ENCODE measurements around the gene RAB41.
"Not testable (repeated sequence)": the region's sequence is repeated elsewhere in the genome, so short reads cannot be mapped to it uniquely, and the experiment has no call there.

RAB41 gene

DNA sequence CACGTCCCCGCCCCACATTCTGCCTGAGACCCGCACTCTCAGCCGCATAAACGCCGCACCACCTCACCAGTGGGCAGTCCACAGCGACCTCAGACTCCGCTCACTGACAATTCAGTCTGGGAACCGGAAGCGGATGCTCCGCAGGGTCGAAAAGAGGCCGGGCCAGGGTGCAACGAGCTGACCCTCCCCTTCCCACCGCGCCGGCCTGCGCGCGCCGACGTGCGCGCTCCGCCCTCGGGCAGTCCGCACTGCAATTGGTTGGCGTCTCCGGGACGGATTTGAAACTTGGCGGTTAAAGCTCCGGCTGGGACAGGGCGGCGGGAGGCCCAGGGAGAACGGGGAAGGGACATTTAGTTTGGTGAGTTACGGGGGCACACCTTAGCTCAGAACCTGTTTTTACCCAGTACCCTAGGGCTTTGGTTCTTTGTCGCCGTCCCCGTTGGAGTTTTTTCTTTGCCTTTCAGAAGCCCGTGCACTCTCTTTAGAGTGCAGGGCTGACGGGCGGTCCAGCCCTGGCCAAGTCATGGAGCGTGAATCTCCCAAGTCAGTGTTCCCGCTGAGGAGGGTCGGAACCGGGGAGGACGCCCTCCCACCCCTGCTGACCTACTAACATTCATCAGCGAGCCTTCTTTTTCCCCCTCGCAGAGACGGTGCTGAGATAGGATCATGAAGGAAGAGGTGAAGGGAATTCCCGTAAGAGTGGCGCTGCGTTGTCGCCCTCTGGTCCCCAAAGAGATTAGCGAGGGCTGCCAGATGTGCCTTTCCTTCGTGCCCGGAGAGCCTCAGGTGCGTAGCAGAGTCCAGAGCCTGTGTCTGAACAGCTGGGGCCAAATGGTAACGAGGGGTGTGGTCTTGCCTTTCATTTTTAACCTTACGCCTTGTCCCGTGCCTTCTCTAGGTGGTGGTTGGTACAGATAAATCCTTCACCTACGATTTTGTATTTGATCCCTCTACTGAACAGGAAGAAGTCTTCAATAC is 8.1 kb downstream of the RAB41 start, which contains the start of the genes KIF4A and PDZD11:
TSS of gene KIF4A (plus strand) at position 312 of the 978 bp plus-strand sequence. CDS start at position 667, 355 bp downstream.
TSS of gene PDZD11 (minus strand) at position 135 of the 978 bp plus-strand sequence. CDS start 586 bp downstream, outside the sequence.
- peak; percentile 64 for DNase-seq (ENCODE audit: low spot score)

DNA sequence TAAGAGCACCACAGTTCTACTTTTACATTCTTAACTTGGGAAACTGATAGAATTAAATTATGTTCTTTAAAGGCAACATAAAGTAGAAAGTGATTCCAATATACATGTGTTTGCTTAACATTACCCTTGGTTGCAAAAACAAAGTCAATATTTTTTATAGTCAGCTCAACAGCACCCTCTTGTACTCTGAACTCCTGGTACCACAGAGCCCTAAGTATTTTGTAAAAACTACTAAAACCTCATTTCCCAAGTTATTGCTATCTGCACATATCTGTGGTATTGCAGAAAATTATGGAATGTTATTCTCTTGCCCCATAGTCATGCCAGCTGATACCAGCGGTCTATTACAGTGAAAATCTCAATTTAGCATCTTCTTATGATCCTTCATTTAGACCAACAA is 10.8 kb downstream of the RAB41 start:
- no peak for DNase-seq (ENCODE audit: low spot score)

DNA sequence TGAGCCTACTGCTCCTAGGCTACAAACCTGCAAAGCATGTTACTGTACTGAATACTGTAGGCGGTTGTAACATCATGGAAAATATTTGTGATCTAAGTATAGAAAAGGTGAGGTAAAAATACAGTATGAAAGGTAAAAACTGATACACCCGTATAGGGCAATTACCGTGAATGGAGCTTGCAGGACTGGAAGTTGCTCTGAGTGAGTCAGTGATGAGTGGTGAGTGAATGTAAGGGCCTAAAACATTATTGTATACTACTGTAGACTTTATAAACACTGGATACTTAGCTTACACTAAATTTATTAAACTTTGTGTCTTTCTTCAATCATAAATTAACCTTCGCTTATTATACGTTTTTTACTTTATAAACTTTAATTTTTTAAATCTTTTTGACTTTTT is 11.6 kb downstream of the RAB41 start:
- DNase-seq (ENCODE audit: low spot score): no peak

DNA sequence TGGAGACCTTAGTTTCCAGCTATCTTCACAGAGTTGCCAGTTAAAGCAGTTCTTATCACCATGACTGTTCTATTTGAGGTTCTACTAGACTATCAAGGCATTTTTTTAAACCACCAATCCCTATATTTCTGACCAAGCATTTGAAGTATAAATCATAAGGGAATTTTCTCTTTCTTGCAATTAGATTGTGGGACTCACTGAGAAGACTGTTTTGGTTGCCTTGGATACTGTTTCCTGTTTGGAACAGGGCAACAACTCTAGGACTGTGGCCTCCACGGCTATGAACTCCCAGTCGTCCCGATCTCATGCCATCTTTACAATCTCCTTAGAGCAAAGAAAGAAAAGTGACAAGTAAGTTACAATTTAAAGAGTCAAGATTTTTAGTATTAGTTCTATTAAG is 19.7 kb downstream of the RAB41 start:
- DNase-seq (ENCODE audit: low spot score): no peak

DNA sequence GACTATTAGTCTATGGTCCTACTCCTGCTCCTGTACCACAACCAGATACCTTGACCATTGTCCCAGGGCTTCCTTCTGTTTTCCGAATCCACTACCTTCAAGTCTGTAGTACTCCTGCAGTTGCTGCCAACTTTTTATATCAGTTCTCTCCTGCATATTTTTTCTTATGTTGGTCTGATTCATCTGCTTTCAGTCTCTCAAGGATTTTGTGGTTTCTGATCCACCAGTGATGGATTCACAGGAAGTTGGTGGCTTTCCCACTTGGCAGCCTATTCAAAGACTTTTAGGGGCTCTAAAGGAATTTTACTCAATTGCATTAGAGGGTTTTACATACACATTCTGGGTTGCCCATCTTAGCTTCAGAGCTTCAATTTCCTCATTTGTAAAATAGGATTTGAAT is 31.5 kb downstream of the RAB41 start:
- no peak for DNase-seq (ENCODE audit: low spot score)

- DNase-seq (ENCODE audit: low spot score): no peak
These were observed 40.8 kb downstream of the RAB41 start for GRCh38 chrX:70322784-70323183.

GRCh38 chrX:70323628-70324027 is 41.7 kb downstream of the RAB41 start:
- DNase-seq (ENCODE audit: low spot score): not testable (repeated sequence)

- no peak for DNase-seq (ENCODE audit: low spot score)
These were observed 42.4 kb downstream of the RAB41 start for GRCh38 chrX:70324326-70324725.

GRCh38 chrX:70331161-70331560 is 49.2 kb downstream of the RAB41 start:
- DNase-seq (ENCODE audit: low spot score): no peak

DNA sequence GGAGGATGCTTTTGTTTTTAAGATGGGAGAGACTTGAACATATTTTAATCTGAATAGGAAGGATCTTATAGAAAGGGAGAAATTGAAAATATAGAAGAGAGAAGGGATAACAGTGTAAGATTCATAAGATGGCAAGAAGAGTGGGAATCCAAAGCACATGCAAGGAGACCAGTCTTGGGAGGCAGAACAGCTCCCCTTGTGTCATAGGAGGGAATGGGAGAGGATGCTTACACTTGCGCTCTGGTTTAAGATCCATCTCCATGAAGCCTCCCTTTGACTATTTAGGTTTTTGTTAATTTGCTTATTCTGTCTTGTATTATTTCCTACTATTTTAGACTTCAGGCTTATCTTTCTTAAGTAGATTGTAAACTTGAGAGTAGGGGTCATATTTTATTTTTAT is 50.6 kb downstream of the RAB41 start:
- DNase-seq (ENCODE audit: low spot score): no peak
